ENCODE measurements around the gene VEZF1.

The VEZF1 gene

DNA sequence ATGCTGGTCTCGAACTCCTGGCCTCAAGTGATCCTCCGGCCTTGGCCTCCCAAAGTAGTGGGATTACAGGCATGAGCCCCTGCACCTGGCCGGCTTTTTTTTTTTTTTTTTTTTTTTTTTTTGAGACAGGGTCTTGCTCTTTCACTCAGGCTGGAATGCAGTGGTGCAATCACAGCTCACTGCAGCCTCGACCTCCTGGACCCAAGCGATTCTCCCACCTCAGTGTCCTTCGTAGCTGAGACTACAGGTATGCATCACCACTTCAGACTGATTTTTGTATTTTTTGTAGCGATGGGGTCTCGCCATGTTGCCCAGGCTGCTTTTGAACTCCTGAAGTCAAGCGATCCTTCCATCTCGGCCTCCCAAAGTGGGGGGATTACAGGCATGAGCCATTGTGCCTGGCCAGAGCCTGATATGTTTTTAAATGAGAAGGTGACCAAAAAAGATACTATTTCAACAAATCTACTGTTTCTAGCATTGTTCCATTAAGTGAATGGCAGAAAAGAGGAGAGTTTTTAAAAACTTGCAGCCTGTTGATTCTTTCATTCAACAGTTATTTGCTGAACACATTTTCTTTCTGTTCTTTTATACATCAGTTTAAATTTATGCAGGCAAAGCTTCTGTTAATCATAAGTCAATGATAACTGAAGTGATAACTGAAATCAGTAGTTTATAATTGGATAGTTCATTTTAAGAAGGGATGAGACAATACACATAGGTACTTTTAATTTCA is 22.2 kb upstream of the VEZF1 start:
- TF ChIP-seq CTCF (IDR thresholded peaks at IDR 0.05; ENCODE audit: insufficient read depth, low read length, poor library complexity, severe bottlenecking) = no peak
- TF ChIP-seq EZH2phosphoT487 (conservative IDR thresholded peaks at IDR 0.05; ENCODE audit: low read length) = no peak
- H3K79me2 ChIP-seq (ENCODE audit: insufficient read depth, low read length) = peaks cover 18% of the 10 kb centered on the region
- peaks cover 9% of the 10 kb centered on the region for H3K36me3 ChIP-seq (ENCODE audit: low read length)
- H3K27me3 ChIP-seq (ENCODE audit: low read length) = no peaks in the 10 kb centered on the region
- no peak overlapping the region for H2AFZ ChIP-seq (ENCODE audit: low read depth, low read length, severe bottlenecking)
- no peak overlapping the region for H3K27ac ChIP-seq (ENCODE audit: low read depth, low read length)
- peaks cover 6% of the 10 kb centered on the region for H3F3A ChIP-seq (ENCODE audit: insufficient read depth)
- H3K9me3 ChIP-seq (ENCODE audit: insufficient read depth, low read length) = no peaks in the 10 kb centered on the region
- no peaks in the 10 kb centered on the region for H3K9me2 ChIP-seq (replicated peaks; ENCODE audit: insufficient read depth, low read length)
- no peak overlapping the region for H3K4me2 ChIP-seq (ENCODE audit: low read depth, low read length, poor library complexity, severe bottlenecking)
- no peak overlapping the region for H3K9ac ChIP-seq (ENCODE audit: low read length)
- peaks cover 8% of the 10 kb centered on the region for H4K20me1 ChIP-seq (ENCODE audit: low read depth, low read length)
- H3K4me3 ChIP-seq (ENCODE audit: insufficient read depth, low read length, poor library complexity, severe bottlenecking) = no peak overlapping the region

DNA sequence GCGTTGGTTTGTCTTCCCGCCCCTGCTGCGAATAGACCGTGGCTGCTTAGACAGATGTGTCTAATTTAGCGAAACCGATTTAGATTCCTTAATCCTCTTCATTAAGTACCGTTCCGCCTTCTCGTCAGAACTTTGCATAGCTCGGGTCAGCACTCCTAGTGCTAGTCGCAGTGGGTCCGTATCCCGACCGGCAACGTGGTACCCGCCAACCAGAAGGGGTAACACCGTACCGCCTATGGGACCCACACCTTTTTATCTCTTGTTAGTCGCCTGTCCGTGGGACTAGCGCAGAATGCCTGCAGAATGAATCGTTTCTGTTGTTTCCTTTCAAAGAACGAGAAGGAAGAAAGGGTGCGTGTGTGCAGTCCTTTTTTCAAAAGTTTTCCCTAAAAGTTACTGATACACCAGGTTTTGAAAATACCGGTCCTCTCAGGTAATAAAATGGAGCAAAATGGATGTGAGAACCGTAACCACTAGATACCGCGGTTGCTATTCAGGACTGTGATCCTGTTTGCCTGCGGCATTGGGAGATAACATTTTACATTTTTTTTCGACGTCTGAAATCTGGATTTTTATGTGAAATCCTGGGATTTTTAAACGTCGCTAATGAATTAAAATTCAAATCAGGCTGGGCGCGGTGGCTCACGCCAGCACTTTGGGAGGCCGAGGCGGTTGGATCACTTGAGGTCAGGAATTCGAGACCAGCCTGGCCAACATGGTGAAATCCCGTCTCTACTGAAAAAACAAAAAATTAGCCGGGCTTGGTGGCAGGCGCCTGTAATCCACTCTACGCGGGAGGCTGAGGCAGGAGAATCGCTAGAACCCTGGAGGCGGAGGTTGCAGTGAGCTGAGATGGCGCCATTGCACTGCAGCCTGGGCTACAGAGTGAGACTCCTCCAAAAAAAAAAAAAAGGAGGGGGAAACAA is 20.0 kb upstream of the VEZF1 start:
- no peaks in the 10 kb centered on the region for H3K9me2 ChIP-seq (replicated peaks; ENCODE audit: insufficient read depth, low read length)
- no peaks in the 10 kb centered on the region for H3K9me3 ChIP-seq (ENCODE audit: insufficient read depth, low read length)
- H3K27ac ChIP-seq (ENCODE audit: low read depth, low read length) = peak overlapping the region; percentile 91
- H4K20me1 ChIP-seq (ENCODE audit: low read depth, low read length) = peaks cover 30% of the 10 kb centered on the region
- H3K36me3 ChIP-seq (ENCODE audit: low read length) = peaks cover 31% of the 10 kb centered on the region
- H3K4me3 ChIP-seq (ENCODE audit: insufficient read depth, low read length, poor library complexity, severe bottlenecking) = peak overlapping the region; percentile 96
- H2AFZ ChIP-seq (ENCODE audit: low read depth, low read length, severe bottlenecking) = peak overlapping the region; percentile 83
- peak overlapping the region; percentile 99 for H3K9ac ChIP-seq (ENCODE audit: low read length)
- no peak for TF ChIP-seq CTCF (IDR thresholded peaks at IDR 0.05; ENCODE audit: insufficient read depth, low read length, poor library complexity, severe bottlenecking)
- no peak for TF ChIP-seq EZH2phosphoT487 (conservative IDR thresholded peaks at IDR 0.05; ENCODE audit: low read length)
- H3K27me3 ChIP-seq (ENCODE audit: low read length) = no peaks in the 10 kb centered on the region
- peaks cover 40% of the 10 kb centered on the region for H3K79me2 ChIP-seq (ENCODE audit: insufficient read depth, low read length)
- peak overlapping the region; percentile 75 for H3K4me2 ChIP-seq (ENCODE audit: low read depth, low read length, poor library complexity, severe bottlenecking)
- H3F3A ChIP-seq (ENCODE audit: insufficient read depth) = peaks cover 27% of the 10 kb centered on the region

- Histone ChIP-seq H2AFZ (ENCODE audit: low read depth, low read length, severe bottlenecking) (peak within 1 kb of the TSS; percentile 83), H3K9ac (ENCODE audit: low read length) (peak within 1 kb of the TSS; percentile 99), H3K9me2 (replicated peaks; ENCODE audit: insufficient read depth, low read length) (no peaks in the 10 kb centered on the region), H3F3A (ENCODE audit: insufficient read depth) (peaks cover 36% of the 10 kb centered on the region), H3K9me3 (ENCODE audit: insufficient read depth, low read length) (no peaks in the 10 kb centered on the region), H3K79me2 (ENCODE audit: insufficient read depth, low read length) (peaks cover 48% of the 10 kb centered on the region), H4K20me1 (ENCODE audit: low read depth, low read length) (peaks cover 39% of the 10 kb centered on the region), H3K4me2 (ENCODE audit: low read depth, low read length, poor library complexity, severe bottlenecking) (peak within 1 kb of the TSS; percentile 76), H3K4me3 (ENCODE audit: insufficient read depth, low read length, poor library complexity, severe bottlenecking) (peak within 1 kb of the TSS; percentile 96), H3K36me3 (ENCODE audit: low read length) (peaks cover 40% of the 10 kb centered on the region), H3K27ac (ENCODE audit: low read depth, low read length) (peak within 1 kb of the TSS; percentile 91), H3K27me3 (ENCODE audit: low read length) (no peaks in the 10 kb centered on the region)
- TF ChIP-seq CTCF (IDR thresholded peaks at IDR 0.05; ENCODE audit: insufficient read depth, low read length, poor library complexity, severe bottlenecking) (no peak), EZH2phosphoT487 (conservative IDR thresholded peaks at IDR 0.05; ENCODE audit: low read length) (no peak)
Observed at GRCh38 chr17:58006924-58007780, 19.1 kb upstream of the VEZF1 start, which contains the start of gene SRSF1. TSS of gene SRSF1 (minus strand) at chr17:58007246. CDS start at chr17:58007137, 109 bp downstream.
